RWPE2 (cell line): ENCODE data around the gene FUNDC2.

Experiments used
- ATAC-seq: fragments of 200-7000 bp; cut with Tn5 transposase; 3 replicates; pipeline ENCODE4 v1.9.1; 2021; ENCODE audit warnings: low read depth
- DNase-seq: peaks from one replicate; pipeline ENCODE4 v3.0.0-alpha.2; 2020; ENCODE audit warnings: low spot score
- H3K27ac ChIP-seq: fragments of 450-650 bp; 2 replicates; pipeline ENCODE4 v1.5.1; 2017; ENCODE audit warnings: mild to moderate bottlenecking; ENCODE audit not compliant: poor library complexity, severe bottlenecking
- H3K27me3 ChIP-seq: fragments of 250-450 bp; sonication (Bioruptor Pico); 2 replicates; pipeline ENCODE4 v1.5.1; 2021; ENCODE audit warnings: mild to moderate bottlenecking, moderate library complexity; ENCODE audit not compliant: insufficient read depth, poor library complexity, severe bottlenecking
- H3K36me3 ChIP-seq: fragments of 250-450 bp; sonication (Bioruptor Pico); 2 replicates; pipeline ENCODE4 v1.5.1; 2020; ENCODE audit warnings: low read depth, mild to moderate bottlenecking, moderate library complexity
- H3K4me1 ChIP-seq: fragments of 250-450 bp; sonication (Bioruptor Pico); 2 replicates; pipeline ENCODE4 v1.5.1; 2021; ENCODE audit warnings: mild to moderate bottlenecking, moderate library complexity; ENCODE audit not compliant: insufficient read depth, poor library complexity, severe bottlenecking
- H3K4me3 ChIP-seq: fragments of 250-450 bp; sonication (Bioruptor Pico); 2 replicates; pipeline ENCODE4 v1.5.1; 2021; ENCODE audit warnings: mild to moderate bottlenecking, moderate library complexity; ENCODE audit not compliant: severe bottlenecking
- H3K9me3 ChIP-seq: fragments of 250-450 bp; sonication (Bioruptor Pico); 2 replicates; pipeline ENCODE4 v1.5.1; 2021; ENCODE audit warnings: mild to moderate bottlenecking, moderate library complexity; ENCODE audit not compliant: severe bottlenecking
- CTCF ChIP-seq: fragments of 450-650 bp; IDR thresholded peaks from one replicate; pipeline ENCODE4 v1.5.1; 2017; ENCODE audit warnings: mild to moderate bottlenecking, moderate library complexity; ENCODE audit not compliant: poor library complexity, severe bottlenecking

FUNDC2 gene

DNA sequence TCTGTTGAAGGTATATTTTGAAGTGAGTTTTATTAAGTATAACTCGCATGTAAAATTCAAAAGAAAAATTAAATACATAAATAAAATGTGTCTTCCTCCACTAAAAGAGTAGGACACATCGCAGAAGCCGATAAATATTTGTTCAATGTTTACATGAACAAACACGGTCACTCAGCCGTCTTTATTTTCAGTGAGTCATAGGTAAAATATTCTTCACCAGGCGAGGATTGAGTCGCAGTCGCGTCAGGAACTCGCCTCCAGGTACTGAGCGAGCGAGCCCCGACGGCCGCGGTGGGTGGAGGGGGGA lies 271 bp upstream of the FUNDC2 start:
- no peak for DNase-seq
- H3K4me1 ChIP-seq, result peaks cover 3% of the 10 kb centered on the region
- peak; percentile 71; the same call in 2 of the 3 replicates for ATAC-seq
- H3K36me3 ChIP-seq, result no peaks in the 10 kb centered on the region
- no peak for TF ChIP-seq CTCF
- H3K27me3 ChIP-seq, result no peaks in the 10 kb centered on the region
- H3K9me3 ChIP-seq, result no peaks in the 10 kb centered on the region
- peak overlapping the region; percentile 89 for H3K27ac ChIP-seq
- H3K4me3 ChIP-seq, result peak overlapping the region; percentile 45

GRCh38 chrX:155027509-155028066 lies 944 bp downstream of the FUNDC2 start:
- peak overlapping the region; percentile 45 for H3K4me3 ChIP-seq
- H3K9me3 ChIP-seq, result no peaks in the 10 kb centered on the region
- no peaks in the 10 kb centered on the region for H3K27me3 ChIP-seq
- peak overlapping the region; percentile 89 for H3K27ac ChIP-seq
- DNase-seq, result no peak
- no peak for TF ChIP-seq CTCF
- ATAC-seq, result peak; percentile 34; the same call in 2 of the 3 replicates
- H3K36me3 ChIP-seq, result no peaks in the 10 kb centered on the region
- H3K4me1 ChIP-seq, result peaks cover 3% of the 10 kb centered on the region

DNA sequence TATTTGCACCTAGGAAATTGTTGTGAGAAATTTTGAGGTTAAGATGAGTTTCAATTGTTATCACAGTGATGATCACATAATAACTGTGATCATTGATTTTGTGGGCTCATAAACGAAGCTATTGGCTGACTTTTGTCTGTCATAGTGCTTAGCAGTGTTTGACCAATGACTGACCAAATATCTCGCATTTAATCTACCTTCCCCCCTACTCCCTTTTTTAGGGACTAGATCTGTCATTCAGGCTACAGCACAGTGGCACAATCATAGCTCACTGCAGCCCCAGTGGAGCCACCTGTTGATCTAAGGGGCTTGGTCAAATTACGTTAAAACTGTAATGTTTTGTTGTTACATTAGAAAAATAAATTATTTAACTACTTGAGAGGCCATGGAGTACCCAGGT lies 1.5 kb downstream of the FUNDC2 start:
- H3K4me3 ChIP-seq, result peak overlapping the region; percentile 45
- no peaks in the 10 kb centered on the region for H3K9me3 ChIP-seq
- TF ChIP-seq CTCF, result no peak
- no peaks in the 10 kb centered on the region for H3K36me3 ChIP-seq
- H3K4me1 ChIP-seq, result peaks cover 3% of the 10 kb centered on the region
- DNase-seq, result no peak
- ATAC-seq, result no peak
- H3K27me3 ChIP-seq, result no peaks in the 10 kb centered on the region
- peak overlapping the region; percentile 89 for H3K27ac ChIP-seq

- no peaks in the 10 kb centered on the region for H3K9me3 ChIP-seq
- no peak overlapping the region for H3K27ac ChIP-seq
- H3K4me1 ChIP-seq, result peaks cover 3% of the 10 kb centered on the region
- no peak overlapping the region for H3K4me3 ChIP-seq
- no peak for DNase-seq
- ATAC-seq, result no peak
- H3K27me3 ChIP-seq, result no peaks in the 10 kb centered on the region
- no peak for TF ChIP-seq CTCF
- H3K36me3 ChIP-seq, result no peaks in the 10 kb centered on the region
Measured at GRCh38 chrX:155028877-155029291, 2.2 kb downstream of the FUNDC2 start.

DNA sequence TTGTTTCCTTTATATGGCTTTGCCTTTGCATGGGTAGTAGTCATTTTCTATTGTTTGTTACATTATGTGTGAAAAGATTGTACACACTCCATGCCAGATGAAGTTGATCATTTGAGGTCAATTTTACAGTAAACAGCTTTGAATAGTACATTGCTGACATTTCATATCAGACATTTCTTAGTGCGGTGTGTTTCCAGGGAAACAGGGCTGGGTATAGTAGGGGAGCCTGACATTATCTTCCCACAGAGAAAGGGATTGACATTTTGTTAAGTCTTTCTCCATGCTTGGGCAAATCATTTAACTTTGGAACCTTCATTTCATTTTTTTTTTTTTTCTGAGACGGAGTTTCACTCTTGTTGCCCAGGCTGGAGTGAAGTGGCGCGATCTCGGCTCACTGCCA lies 5.0 kb downstream of the FUNDC2 start:
- no peaks in the 10 kb centered on the region for H3K9me3 ChIP-seq
- H3K27ac ChIP-seq, result no peak overlapping the region
- no peak overlapping the region for H3K4me3 ChIP-seq
- H3K27me3 ChIP-seq, result no peaks in the 10 kb centered on the region
- ATAC-seq (no peak), DNase-seq (no peak)
- TF ChIP-seq CTCF, result no peak
- H3K4me1 ChIP-seq, result no peaks in the 10 kb centered on the region
- H3K36me3 ChIP-seq, result 0 out of 2 replicates have a peak, but pooled peaks cover 12% of the 10 kb centered on the region
